HG02943 (cell line): ENCODE measurements around the gene AHSA1.
"Not testable (repeated sequence)": the region's sequence is repeated elsewhere in the genome, so short reads cannot be mapped to it uniquely, and the experiment has no call there.

Experiments used
- ATAC-seq: cut with Tn5 transposase; IDR thresholded peaks from one replicate; pipeline ENCODE4 v1.9.1; 2021; ENCODE audit warnings: mild to moderate bottlenecking, low read depth, moderate library complexity; ENCODE audit not compliant: unreplicated experiment

AHSA1 gene

DNA sequence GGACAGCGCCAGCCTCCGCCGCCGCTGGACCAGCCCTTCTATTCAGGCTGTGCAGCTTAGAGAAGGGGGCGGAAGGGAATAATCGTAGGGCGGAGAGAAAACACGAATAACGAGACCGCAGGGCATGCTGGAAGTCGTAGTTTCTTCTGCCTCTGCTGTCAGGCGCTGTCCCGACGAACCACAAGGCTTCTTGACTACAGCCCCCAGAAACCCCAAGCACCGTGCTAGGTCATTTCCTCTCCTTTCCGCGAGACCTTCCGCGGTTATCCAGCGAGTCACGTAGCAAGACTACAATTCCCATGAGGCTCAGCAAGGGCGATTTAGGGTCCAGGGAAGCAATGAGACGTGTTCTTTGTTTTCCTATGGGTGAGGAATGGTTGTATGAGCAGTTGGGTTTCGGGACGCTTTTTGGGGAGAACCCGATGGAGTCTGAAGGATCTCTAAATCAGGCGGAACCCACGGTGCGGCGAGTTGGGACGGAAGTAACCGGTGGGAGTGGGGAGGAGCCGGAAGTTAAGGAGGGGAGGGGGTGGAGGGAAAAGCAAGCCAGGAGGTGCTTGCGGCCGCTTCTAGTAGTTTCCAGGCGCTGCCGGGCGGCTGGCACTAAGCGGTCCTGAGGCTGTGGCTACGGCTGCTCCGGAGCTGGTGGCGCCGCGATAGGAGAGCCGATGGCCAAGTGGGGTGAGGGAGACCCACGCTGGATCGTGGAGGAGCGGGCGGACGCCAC lies at the start of gene AHSA1, which contains the start of gene VIPAS39:
Gene AHSA1, plus strand, starts transcription at position 572 of the 727 bp plus-strand sequence. Its CDS starts 97 bp downstream, at position 669.
Gene VIPAS39, minus strand, starts transcription at position 80 of the 727 bp plus-strand sequence. CDS start 3,499 bp downstream, outside the sequence.
- ATAC-seq: peak; percentile 88

DNA sequence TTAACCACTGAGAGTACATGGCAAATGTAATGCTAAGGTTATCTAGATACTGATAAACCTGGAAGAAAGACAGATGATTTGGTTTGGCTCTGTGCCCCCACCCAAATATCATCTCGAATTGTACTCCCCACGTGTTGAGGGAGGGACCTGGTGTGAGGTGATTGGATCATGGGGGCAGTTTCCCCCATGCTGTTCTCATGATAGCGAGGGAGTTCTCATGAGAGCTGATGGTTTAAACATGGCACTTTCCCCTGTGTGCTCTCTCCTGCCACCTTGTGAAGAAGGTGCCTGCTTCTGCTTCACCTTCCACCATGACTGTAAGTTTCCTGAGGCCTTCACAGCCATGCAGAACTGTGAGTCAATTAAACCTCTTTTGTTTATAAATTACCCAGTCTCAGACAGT lies 48.8 kb upstream of the AHSA1 start:
- no peak for ATAC-seq

GRCh38 chr14:77415403-77416030 lies 42.4 kb upstream of the AHSA1 start:
- not testable (repeated sequence) for ATAC-seq

GRCh38 chr14:77416098-77416497 lies 41.8 kb upstream of the AHSA1 start:
- not testable (repeated sequence) for ATAC-seq

DNA sequence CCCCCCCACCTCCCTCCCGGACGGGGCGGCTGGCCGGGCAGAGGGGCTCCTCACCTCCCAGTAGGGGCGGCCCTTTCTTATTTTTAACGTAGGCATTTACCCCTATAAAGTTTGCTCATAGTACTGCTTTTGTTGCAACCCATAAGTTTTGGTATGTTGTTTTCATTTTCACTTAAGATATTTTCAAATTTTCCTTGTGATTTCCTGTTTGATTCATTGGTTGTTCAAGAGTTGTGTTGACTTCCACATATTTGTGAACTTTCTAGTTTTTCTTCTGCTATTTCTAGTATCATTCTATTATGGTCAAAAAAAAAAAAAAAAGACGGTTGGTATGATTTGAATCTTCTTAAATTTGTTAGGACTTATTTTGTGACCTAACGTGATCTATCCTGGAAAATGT lies 41.1 kb upstream of the AHSA1 start:
- ATAC-seq: no peak

- no peak for ATAC-seq
These were observed 36.7 kb upstream of the AHSA1 start for GRCh38 chr14:77421201-77421600.

DNA sequence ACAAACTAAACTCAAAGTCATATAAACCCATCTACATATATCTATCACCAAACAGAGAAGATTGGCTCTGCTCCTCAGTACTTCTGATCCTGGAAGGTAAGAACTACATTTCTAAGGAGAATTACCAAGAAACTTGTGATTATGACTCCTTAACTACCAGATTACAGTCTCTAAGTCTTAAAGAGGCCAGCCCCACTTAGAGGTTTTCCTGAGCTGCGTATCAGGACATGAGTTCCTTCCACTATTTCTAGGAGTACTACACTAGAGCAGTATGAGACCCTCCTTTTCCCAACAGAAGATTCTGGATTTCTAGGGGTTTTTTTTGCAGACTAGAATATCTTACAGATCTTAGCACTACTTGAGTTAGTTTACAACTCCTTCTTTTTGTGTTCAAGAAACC lies 34.5 kb upstream of the AHSA1 start, which contains the start of gene NOXRED1:
Gene NOXRED1, minus strand, starts transcription at position 101 of the 400 bp plus-strand sequence. CDS start 634 bp downstream, outside the sequence.
- ATAC-seq: no peak

DNA sequence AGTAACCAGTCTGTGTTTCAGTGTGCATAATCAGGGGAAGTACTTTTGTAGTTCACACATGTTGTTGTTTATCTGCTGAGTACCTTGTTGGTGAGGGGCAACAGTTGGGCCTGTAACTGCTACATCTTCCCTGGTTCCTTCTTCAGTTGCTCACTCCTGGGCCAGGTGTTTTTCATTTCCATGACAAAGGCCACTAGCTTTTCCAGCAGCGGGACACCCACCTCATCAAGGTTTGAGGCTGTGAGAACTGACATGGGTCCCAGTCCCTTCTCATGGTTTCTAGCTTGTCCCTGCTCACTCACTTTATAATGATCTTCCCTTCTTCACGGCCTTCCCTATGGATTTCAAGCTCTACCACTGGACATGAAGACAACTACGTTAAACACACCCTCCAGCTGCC lies 33.0 kb upstream of the AHSA1 start:
- no peak for ATAC-seq

GRCh38 chr14:77426396-77426795 lies 31.5 kb upstream of the AHSA1 start:
- no peak for ATAC-seq

- ATAC-seq: no peak
These were observed 21.9 kb upstream of the AHSA1 start for GRCh38 chr14:77436042-77436441.

DNA sequence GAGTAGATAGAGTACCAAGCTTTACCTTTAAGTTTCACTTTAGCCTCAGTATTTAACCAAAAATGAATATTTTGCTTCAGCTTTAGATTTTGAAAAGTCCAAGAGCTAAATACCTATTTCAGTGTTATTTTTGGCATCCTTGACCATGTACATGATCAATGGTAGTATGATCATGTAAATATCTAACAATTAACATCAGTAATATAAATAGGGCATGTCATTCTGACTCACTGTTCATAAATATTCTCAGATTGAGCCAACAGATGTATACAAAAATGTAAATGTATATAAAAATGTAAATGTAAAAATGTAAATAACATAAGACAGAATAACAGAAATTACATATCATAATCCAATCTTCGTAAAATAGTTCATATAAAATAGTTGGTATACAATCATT lies 19.3 kb upstream of the AHSA1 start:
- ATAC-seq: no peak

DNA sequence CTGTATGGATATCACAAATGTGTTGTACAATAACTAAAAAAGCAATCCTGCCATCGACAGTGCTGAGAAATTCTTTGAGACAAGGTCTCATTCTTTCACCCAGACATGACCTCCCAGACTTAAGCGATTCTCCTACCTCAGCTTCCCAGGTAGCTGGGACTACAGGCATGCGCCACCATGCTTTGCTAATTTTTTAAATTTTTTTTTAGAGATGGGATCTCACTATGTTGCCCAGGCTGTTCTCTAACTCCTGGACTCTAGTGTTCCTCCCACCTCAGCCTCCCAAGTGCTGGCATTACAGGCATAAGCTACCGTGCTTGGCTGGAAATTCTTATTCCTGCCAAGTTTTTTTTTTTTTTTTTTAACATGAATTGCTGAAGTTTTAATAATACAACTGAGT lies 18.0 kb upstream of the AHSA1 start:
- ATAC-seq: no peak

GRCh38 chr14:77442196-77442595 lies 15.7 kb upstream of the AHSA1 start:
- ATAC-seq: no peak

DNA sequence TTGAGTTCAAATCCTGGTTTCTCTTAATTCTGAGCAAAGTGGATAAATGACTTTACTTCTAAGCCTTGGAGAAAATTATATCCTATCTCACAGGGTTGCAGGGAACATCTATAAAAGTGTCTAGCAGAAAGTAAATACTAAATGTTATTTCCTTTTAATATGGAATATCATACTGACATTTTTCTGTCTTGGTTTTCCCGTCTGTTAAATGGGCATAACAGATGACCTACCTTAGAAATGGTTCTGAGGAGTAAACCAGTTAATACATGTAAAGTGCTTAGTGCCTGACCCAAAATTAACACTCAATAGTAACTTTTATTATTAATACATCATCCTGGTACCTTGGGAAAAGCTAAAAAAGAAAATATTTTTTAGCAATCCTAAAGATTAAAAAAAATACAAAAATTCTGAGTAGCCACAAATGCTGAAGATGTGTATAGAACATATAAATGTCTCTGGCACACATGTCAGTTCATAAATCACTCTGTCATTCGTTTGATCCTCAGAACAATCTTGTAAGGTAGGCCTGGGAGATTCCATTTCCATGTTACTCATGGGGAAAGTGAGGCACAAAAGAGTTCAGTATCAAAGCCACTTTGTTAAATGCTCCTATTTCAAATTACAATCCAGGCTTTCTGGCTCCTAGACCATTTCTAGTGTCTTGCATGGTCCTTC lies 1.8 kb upstream of the AHSA1 start:
- no peak for ATAC-seq

DNA sequence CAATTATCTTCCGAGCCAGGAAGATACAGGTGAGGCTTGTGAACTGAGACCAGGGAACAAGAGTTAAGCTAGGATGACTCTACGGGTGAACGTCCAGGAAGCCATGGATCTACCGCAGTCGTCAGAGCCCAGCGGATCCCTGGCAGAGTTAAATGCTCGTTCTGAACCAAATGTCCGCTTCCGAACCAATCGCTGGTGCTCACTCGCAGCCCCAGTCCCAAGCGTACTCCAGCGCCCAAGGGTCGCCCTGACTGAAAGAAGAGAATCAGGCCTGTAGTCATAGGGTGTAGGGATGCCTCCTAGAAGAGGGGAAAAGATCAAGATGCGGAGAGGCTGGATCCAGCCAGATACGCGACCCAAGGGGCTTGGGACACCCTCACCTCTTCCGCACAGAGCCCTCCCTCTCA lies 775 bp upstream of the AHSA1 start:
- ATAC-seq: peak; percentile 27

GRCh38 chr14:77458249-77458950 lies 507 bp downstream of the AHSA1 start:
- peak; percentile 14 for ATAC-seq

GRCh38 chr14:77459072-77459723 lies 1.3 kb downstream of the AHSA1 start:
- no peak for ATAC-seq

- ATAC-seq: no peak
These were observed 9.9 kb downstream of the AHSA1 start for GRCh38 chr14:77467801-77468200.

DNA sequence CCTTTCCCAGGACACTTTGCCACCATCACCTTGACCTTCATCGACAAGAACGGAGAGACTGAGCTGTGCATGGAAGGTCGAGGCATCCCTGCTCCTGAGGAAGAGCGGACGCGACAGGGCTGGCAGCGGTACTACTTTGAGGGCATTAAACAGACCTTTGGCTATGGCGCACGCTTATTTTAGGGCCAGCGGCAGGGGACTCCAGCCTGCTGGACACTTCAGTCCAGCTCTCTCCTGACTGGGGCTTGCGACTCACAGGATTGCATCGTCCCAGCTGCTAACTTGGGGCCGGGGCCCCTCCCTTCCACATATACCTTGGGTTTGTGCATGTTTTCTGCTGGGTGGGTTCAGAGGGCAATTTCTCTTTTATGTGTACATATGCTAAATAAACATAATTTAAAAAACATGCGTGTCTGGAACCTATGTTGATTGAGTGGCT lies 11.2 kb downstream of the AHSA1 start:
- ATAC-seq: no peak

- no peak for ATAC-seq
These were observed 11.6 kb downstream of the AHSA1 start for GRCh38 chr14:77469539-77469938.
